ENCODE data around the gene ACACA.

The ACACA gene

DNA sequence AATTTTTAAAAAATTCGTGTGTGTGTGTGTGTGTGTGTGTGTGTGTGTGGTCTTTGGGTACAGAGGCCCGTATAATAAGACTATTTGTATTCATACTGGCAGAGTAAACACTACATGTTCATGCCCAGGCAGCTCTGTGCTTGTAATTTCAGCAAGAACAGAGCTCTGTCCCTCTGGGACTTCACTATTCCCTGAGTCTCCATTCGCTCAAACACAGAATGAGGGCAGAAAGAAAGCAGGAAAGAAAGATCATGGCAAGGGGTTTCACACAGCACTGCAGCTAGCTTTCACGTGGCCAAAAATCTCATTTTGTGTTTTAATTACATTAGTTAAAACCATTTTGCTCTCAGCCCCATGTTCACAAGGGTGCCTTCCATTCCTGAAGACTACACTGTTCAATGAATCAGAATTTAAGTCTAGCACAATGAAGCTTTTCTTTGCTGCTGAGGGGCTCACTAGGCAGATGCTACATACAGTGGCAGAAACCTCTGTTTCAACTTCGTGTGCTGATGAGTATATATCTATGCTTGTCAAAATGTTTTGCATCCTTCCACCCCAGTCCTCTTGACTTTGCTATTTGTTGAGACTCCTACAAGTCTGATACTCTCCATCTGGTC, 229.3 kb downstream of the ACACA start:
- no peak for DNase-seq (ENCODE audit: extremely low read depth, low read depth)
- TF ChIP-seq, protein P1, sequence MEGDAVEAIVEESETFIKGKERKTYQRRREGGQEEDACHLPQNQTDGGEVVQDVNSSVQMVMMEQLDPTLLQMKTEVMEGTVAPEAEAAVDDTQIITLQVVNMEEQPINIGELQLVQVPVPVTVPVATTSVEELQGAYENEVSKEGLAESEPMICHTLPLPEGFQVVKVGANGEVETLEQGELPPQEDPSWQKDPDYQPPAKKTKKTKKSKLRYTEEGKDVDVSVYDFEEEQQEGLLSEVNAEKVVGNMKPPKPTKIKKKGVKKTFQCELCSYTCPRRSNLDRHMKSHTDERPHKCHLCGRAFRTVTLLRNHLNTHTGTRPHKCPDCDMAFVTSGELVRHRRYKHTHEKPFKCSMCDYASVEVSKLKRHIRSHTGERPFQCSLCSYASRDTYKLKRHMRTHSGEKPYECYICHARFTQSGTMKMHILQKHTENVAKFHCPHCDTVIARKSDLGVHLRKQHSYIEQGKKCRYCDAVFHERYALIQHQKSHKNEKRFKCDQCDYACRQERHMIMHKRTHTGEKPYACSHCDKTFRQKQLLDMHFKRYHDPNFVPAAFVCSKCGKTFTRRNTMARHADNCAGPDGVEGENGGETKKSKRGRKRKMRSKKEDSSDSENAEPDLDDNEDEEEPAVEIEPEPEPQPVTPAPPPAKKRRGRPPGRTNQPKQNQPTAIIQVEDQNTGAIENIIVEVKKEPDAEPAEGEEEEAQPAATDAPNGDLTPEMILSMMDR (IDR thresholded peaks at IDR 0.05; ENCODE audit: low read depth, low read length, missing control alignments): no peak
- no peak overlapping the region for H3K4me3 ChIP-seq (replicated peaks; ENCODE audit: low read depth, low read length)

DNA sequence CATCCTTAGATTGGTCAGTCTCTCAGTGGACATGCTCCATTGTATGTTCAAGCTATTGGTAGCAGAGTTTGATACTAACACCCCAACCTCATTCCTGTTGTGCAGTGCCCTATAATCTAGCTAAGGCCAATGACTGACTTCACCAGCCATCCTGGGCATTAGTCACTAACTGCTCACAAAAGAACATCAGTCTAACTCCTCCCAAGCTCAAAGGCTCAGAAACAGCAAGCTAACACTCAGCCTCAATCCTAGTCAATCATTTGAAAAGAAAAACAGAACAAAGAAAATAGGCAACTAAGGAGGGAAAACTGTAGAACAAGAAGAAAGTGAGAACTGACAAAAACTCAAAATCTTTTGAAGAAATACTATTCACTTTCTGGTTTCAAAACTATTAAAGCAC, 229.9 kb downstream of the ACACA start:
- DNase-seq (ENCODE audit: extremely low read depth, low read depth): no peak
- TF ChIP-seq, protein P1 (IDR thresholded peaks at IDR 0.05; ENCODE audit: low read depth, low read length, missing control alignments): no peak
- no peak overlapping the region for H3K4me3 ChIP-seq (replicated peaks; ENCODE audit: low read depth, low read length)

DNA sequence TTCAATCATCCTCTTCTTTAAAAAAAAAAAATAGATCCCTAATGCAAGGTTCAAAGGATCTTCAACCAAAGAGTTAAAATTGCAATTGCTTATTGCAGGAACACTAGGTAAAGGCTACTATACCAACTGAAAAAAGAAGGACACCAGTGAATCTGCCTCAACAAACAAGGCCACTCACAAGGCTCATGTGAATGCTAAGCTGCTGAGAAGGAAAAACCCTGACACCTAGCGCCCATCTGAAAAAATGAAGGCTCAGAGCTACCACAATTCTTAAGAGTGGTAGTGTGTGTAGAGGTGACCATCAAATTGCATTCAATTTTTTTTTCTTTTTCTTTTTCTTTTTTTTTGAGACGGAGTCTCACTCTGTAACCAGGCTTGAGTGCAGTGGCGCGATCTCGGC, 232.4 kb downstream of the ACACA start:
- TF ChIP-seq, protein P1 (IDR thresholded peaks at IDR 0.05; ENCODE audit: low read depth, low read length, missing control alignments): peak; percentile 10
- H3K4me3 ChIP-seq (replicated peaks; ENCODE audit: low read depth, low read length): no peak overlapping the region
- DNase-seq (ENCODE audit: extremely low read depth, low read depth): no peak

DNA sequence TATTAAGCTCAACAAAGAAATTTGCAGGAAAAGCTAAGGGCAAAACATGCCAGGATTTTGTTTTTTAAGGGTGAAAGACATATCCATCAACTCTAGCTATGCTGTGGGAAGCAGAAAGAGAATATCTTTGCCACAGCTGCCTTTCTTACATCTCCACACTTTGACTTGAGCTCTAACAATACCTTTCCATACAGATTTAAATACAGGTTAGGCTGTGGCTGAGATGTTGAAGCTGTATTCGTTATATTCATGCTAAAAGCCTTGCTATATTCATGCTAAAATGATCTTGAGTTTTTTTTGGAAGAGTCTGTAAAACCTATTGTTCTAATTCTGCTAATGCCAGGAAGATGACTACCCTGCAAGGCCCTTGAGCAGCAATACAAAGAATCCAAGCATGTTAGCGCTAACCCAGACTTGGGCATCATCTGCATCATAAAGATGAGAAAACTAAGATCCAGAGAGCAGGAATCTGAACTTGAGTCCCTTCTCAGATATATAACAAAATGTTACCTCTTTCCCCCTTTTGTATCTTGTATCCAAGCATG, 235.7 kb downstream of the ACACA start:
- no peak for DNase-seq (ENCODE audit: extremely low read depth, low read depth)
- H3K4me3 ChIP-seq (replicated peaks; ENCODE audit: low read depth, low read length): no peak overlapping the region
- TF ChIP-seq, protein P1 (IDR thresholded peaks at IDR 0.05; ENCODE audit: low read depth, low read length, missing control alignments): no peak

DNA sequence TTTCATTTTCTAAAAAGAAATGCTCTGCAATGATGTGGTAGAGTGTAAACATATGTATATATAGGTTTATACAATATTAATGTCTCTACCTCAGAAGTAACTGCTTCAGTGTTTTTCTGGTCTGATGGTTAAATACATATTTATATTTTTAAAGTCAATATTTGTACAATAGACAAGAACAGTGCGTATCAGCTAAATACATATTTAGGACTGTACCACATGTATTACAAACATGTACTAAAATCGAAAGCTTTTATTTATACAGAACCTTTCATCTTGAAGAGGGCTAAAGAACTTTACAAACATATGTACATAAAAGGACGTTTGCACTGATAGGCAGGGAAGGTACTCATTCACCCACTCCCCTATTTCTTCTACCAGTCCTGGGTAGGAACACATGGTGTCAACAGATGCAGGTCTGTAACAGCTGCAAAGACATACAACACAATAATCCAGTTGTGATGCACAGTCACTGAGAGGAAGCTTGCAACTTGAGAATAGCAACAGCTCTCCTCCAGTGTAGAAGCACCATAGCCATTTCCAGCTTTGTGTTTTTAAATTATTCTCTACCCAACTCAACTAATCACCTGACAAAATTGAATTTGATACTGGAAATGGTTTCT, 237.8 kb downstream of the ACACA start:
- TF ChIP-seq, protein P1 (IDR thresholded peaks at IDR 0.05; ENCODE audit: low read depth, low read length, missing control alignments): no peak
- H3K4me3 ChIP-seq (replicated peaks; ENCODE audit: low read depth, low read length): no peak overlapping the region
- DNase-seq (ENCODE audit: extremely low read depth, low read depth): no peak

DNA sequence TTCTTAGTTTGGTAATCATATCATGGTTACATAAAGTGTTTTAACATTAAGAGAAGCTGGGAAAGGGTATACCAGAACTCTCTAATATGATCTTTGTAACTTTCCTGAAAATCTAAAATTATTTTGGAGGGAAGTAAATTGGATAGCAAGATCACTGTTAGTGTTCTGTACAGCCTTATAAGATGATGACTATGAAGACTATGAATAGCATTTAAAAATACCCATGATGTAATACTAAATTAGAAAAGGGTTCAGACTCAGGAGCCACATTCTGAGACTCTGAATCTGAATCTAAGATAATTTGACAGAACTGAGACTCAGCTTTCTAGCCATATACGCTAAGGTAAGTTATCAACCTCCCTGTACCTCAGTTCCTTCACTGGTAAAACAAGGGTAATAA, 238.9 kb downstream of the ACACA start:
- DNase-seq (ENCODE audit: extremely low read depth, low read depth): no peak
- no peak overlapping the region for H3K4me3 ChIP-seq (replicated peaks; ENCODE audit: low read depth, low read length)
- TF ChIP-seq, protein P1 (IDR thresholded peaks at IDR 0.05; ENCODE audit: low read depth, low read length, missing control alignments): no peak
